HG02885 (cell line): ENCODE results near the gene FEM1C.
A peak's percentile ranks its signal among the peaks of the same experiment; 100 is the strongest.

ENCODE experiments used
- ATAC-seq: cut with Tn5 transposase; IDR thresholded peaks from one replicate; pipeline ENCODE4 v1.9.1; 2021; ENCODE audit warnings: mild to moderate bottlenecking; ENCODE audit not compliant: unreplicated experiment, poor library complexity

FEM1C gene

DNA sequence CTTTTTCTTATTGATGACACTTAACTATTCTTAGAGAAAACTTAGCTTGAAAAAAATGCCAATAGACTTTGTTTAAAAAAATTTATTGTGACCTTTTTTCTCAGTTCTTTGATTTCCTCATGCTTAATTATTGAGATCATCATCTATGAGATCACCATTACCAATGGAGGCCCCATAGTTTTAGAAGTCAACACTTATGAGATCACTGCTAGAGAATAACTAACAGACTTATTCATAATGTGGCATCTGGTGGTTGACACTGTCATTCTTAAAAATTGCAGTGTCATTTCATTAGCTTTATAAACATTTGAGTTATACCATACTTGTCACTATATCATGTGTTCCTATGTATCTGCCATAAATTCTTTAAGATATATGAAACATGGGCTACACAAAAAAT is 14.9 kb upstream of the FEM1C start:
- ATAC-seq = no peak

DNA sequence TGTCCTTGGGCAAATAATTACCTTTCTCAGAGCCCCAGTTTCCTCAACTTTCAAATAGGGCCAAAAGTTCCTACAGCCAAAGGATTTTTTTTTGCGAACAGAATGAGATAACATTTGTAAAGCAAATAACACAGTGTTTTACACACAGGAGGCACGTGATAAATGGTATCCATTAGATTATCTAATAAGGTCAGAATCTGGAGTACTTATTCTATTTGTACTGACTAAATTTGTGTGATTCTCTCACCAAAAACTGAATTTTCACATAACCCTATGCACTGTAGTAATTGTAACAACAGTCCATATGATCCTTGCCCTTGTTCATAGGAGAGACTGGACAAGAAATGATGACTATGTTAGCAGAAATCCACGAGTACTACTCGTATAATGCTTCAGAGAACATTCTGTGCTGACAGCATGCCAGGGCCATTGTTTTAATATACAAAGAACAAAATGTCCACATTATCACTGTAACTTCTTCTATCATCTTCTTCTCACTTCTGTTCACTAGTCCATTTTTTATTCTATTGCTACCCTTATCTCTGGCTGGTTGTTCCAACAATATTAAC is 13.9 kb upstream of the FEM1C start:
- no peak for ATAC-seq

DNA sequence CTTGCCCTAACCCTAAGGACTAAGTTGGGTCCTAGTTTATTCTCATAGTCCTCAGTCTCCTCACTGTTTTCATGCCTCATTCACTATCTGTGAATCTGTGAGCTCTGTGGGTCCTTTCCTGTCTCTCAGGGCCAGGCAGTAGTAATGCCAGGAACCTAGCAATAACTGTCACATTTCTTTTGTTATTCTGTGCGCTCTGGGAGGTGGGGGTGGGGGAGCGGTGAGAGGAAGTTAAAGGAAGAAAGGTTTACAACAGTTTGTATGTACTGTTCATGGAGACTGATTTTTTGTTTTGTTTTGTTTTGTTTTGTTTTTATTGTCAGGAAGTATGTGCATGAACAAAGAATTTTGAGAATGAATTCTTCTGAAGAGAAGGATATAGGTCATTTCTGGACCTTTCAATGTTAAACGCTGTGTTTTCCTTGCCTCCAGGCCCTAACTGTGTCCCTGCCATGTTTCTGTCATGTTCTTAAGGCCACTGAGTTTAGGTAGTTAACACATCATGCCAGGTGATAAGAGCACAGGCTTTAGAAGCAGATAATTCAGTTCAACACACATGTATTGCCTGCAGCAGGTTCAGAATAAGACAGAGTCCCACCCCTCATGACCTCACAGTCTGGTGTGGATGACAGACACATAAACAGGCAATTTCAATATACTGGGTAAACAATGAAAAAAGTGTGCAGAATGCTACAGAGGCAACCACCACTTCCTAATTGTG is 13.3 kb upstream of the FEM1C start:
- ATAC-seq = no peak

DNA sequence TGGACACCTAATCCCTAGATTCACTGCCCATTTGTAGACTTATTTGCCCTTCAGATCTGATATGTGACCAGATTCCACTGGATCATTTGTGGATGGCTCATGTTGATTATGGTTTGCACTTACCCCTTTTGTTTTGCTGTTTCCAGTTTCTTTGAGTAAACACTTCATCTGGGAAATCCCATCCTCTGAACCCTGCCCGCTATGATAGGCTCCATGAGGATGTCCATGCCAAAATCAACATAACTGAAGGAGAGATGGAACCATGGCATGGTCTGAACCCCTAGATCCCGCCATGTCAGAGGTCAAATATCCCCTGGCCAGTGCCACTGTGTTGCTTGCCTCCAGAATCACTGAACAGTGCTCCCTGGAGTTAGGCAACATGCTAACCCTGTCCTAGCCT is 11.7 kb upstream of the FEM1C start:
- no peak for ATAC-seq

DNA sequence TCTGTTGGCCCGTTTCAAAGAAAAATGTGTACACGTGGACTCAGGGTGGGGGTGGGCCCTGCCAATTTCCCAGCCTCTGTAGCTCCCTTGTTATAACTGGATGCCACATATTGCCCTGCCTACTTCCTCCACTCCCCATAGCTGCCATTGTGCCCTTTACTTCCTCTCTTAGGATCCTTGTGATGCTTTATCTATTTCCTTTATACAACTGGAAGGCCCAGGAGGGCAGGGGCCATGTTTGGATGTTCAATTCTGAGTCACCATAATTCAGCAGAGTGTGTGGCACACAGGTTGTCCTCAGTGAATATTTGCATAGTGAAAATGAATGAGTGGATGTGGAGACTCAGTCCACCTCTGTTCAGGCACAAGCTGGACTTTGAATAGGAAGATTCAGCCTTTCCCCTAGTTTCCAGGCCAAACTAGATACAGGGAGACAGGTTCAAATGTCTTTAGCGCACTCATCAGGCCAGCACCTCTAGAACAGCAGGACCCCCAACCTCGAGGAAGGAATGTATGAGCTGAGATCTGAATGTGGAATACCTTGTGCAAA is 10.6 kb upstream of the FEM1C start:
- no peak for ATAC-seq

DNA sequence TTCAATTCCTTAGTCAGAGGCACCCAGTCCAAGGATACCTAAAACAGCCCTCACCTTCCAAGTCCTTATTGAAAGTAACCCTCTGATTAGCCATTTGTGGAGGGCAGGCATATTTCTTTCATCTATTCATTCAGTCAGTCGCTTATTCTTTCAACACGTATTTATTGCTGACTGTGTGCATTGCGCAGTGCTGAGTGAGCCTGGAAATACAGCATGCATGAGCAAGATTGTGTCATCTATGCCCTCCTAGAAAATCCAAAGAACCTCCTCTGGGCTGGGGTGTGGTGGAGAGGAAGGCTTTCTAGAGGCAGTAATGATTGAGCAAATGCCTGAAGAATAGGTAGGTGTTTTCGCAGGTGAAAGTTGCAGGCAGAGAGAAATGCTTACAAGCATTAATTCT is 8.5 kb upstream of the FEM1C start:
- no peak for ATAC-seq

DNA sequence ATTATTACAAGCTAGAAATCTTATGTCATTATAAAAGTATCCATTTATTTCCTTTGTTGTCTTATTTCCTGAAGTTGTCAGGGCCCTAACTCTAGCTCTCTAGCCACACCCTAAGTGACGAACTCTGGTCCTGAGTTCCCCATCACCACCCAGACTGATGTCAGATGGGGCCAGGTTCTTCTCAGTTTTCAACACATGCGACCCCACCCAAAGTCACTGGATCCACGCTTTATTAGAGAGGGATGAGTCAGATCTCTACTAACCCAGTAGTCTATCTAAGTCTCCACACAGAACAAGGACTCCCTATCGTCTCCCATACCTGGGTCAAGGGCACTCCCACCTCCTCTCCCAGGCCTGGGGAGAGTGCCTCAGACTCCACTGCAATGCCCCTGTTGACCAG is 6.8 kb upstream of the FEM1C start:
- ATAC-seq = no peak

DNA sequence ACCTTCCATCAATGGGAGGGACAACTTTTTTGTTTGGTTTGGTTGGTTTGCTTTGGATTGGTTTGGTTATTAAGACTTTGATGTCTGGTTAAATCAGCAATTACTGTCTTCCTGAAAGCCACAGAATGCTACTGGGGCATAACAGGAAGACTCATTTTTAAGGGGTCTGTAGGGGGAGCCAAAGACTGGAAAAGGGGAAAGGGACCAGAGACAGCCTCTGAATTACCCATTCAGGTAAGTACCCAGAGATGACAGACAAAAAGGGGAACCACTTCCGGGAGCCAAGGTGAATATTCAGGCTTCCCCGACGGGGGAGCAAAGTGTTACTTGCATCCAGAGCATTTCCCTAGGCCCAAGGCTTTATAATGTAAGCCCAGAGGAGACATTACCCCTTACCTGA is 4.6 kb upstream of the FEM1C start:
- ATAC-seq = no peak

- ATAC-seq = no peak
Measured at GRCh38 chr5:115548683-115549082, 4.1 kb upstream of the FEM1C start.

- no peak for ATAC-seq
Measured at GRCh38 chr5:115545351-115545882, 842 bp upstream of the FEM1C start.

DNA sequence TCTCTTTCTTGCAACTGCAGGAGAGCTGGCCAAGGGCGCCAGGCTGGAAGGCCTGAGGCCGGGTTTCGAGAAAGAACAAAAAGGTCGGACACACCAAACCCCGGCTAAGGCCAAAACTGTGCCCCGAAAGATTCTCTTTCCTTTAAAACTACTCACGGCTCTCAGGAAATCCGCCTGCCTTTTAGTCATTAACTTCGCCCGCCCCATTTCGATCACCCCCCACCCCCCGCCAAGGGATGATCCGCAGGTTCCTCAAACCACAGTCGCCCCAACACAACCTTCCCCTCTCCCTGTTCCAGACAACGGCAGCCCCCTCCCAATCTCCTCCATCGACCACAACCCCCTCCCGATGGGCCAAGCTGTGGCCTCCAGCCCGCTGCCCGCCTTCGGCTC is 536 bp downstream of the FEM1C start:
- ATAC-seq = peak; percentile 9

DNA sequence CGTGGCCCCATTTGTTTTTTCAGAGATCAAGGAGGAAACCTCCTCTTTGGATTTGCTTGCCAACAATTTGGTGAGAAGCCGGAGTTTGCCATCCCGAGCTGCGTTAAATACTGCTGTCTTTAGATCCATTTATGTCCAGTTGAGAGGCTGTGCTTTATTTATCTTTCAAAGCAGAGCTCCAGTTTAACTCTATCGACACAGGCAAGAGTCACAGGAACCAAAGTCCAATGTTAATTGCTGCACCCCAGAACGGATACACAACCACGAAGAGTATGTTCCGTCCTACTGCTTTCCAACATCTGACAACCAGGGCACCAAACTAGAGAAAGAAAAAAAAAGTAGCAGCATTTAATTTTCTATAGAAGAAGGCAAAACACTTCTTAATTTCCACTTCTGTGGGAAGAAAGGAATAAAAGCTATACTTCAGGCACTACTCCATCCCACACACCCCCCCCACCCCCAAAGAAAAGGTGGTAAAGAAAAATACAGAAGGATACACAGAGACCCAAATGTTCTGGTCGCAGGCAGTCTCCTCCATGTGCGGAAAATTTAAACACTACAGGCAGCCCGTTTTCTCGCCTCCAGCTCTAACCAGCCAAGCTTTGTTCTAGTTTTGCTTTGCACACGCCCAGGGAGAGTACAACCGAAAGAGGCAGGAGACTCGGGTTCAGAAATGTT is 1.1 kb downstream of the FEM1C start:
- ATAC-seq = peak; percentile 28

DNA sequence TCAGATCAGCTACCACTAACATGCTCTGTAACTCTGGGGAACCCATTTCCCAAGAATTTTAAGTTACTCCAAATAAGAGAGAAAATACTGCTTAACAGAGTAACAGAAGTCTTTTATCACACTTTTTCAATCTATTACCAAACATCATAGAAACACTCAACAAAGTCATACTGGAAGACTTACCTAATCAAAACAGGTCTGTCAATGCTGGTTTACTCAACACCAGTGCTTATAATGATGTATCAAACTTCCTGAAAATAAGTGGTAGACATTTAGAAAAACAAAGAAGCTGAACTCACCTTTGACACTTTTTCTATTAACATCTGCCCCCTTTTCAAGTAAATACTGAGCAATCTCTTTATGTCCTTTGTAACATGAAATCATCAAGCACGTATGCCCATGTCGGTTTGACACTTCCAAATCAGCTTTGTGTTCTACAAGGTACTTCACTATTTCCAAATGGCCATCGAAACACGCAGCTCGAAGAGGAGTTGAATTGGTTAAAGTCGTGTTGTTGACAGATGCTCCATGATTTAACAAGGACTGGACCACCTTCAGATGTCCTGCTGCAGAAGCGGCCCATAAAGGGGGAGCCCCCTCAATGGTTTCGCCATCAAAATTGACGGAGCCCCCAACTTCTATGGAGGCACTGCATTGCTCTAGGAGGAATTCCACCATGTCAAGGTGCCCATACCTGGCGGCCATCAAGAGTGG is 1.8 kb downstream of the FEM1C start:
- no peak for ATAC-seq

DNA sequence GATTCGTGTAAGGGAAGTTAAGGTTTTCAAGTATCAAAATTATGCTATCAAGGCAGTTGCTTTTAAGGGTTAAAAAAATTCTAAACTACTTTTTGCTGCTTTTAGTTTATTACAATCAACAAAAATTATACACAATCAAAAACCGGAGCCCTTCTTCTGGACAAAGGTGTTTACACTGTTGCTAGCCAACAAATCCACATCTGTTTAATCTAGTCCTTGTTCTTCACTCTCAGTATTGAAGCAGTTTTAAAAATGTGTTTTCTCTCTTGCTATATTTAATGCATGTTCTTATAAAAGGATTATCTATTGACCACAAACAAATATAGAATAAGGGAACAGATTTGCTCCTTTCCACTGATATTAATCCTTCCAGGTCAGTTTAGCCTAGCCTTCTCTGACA is 2.5 kb downstream of the FEM1C start:
- ATAC-seq = no peak

GRCh38 chr5:115541611-115542010 is 3.0 kb downstream of the FEM1C start:
- ATAC-seq = no peak

DNA sequence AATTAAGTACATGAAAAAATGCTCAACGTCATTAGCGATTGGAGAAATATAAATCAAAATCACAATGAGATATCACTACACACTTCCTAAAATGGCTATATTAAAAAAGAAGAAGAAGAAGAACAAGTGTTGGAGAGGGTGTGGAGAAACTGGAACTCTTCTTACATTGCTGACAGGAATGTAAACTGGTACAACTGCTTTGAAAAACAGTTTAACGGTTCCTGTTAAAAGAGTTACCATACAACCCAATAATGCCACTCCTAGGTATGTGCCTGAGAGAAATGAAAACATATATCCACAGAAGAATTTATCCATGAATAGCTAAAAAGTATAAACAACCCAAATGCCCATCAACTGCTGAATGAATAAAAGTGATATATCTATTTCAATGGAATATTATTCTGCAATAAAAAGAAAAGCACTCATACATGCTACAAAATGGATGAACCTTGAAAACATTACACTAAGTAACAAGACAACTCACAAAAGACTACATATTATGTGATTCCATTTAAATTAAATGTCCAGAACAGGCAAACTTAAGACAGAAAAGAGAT is 9.0 kb downstream of the FEM1C start:
- no peak for ATAC-seq

DNA sequence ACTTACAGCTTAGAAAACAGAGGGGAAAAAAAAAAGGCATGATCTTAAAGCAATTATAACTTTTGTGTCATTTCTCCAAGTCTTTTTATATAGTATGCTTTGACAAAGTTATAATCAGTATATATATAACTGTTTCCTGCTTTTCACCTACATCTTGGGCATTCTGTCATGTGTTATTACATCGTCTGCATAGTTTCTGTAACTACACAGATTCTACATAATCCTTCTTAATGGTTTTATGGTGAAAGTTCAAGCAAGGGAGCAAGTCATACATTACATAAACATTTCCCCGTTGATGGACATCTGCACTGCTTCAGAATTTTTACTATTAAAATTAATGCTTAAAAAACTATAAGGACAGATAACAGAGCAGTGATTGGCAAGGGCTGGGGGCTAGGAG is 12.1 kb downstream of the FEM1C start:
- ATAC-seq = no peak

DNA sequence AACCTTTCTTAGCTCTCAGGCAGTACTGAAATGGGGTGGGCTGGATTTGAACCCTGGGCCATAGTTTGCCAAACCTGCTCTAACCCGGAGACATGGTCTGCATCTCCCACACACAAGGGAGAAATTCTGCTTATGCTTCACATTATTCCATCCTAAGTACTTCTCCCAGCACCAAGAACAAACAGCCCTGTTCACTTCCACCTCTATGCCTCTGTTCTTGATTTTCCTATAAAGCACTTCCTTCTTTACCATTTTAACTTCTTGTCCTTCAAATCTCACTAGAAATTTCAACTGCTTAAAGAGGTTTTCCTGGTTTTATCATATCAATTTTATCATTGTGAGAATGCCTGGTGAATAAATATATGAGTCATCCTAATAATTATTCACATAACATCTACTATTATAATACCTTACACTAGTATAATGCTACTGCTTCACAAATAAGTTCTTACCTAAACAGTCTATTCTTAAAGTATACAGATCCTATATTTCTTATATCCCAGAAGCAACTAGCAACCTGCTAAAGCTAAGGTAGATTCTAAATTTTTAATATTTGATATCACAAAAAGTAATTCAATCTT is 12.7 kb downstream of the FEM1C start:
- ATAC-seq = no peak

DNA sequence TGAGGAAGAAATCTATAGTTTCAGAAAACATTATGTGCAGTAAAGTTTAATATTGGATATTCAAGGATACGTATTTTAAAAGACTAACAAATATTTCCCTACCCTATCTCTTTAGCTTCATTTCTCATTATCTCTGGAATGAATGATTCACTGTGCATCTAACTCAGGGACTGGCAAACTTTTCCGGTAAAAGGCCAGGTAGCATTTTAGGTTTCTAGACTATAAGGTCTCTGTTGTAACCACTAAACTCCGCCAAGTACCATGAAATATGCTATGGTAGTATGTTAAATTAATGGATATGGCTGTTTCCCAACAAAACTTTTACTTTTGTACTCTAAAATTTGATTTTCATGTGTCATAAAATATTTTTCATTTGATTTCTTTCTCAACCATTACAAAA is 13.2 kb downstream of the FEM1C start:
- ATAC-seq = no peak

DNA sequence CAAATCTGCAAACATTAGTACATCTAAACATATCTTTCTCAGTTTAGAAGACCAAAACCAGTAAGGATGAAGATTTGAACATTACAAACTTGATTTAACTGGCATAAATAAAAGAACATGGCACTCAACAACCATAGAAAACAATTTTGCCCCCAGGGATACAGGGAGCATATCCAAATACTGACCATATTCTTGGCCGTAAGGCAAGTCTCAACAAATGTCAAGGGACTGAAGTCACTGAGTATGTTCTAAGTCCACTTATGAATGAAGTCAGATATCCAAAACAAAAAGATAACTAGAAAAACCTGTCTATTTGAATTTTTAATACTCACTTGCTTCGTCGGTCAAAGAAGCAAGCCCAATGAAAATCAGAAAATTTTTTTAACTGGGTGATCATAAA is 14.1 kb downstream of the FEM1C start:
- no peak for ATAC-seq
